ENCODE results near the gene TAMM41. TPM values are rescaled to one million over a fixed set of nuclear protein-coding genes. Genes with fewer than 3 reads are reported as not detected.

TAMM41 gene
- total RNA-seq, 4 donors from 2014 or later: 3.6 to 26.8 (median 6.5) TPM

DNA sequence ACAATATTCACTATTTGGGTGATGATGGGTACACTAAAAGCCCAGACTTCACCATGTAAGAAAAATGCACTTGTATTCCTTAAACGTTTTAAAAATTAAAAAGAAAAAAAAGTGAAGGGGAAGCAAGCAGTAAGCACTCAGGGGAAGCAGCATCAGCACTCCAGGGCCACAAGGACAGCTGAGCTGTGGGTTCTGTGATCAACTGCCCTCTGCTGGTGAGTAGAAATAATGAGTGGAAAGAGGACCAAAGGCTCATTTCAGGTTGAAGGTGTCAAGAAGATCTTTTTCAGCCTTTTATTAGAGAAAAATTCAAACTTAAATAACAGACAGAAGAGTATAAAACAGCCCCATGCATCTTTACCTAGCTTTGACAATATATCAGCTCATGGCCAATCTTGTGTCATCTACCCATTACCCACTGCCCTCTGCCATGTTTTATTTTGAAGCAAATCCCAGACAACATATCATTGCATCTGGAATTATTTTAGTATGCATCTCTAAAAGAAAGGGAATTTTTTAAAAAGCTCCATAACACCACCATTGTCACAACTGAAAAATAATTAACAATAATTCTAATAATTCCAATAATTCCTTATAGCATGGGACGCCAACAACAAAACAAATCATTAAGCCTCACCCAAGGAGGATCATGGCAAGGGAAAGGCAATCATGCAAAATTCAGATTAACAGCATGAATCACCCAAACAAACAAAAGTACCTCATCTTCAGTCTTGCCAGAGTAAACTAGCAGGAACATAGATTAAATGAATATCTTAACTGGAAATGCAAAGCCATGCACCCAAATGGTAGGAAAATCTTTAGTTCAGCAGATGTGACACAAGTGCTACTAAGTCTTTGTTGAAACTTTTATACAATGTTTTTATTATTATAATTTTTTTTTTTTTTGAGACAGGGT, 42.5 kb downstream of the TAMM41 start:
- no peak overlapping the region for H3K27ac ChIP-seq
- H3K36me3 ChIP-seq: peaks cover 0 to 81% of the 10 kb centered on the region in 2 donors
- TF ChIP-seq, protein P1, sequence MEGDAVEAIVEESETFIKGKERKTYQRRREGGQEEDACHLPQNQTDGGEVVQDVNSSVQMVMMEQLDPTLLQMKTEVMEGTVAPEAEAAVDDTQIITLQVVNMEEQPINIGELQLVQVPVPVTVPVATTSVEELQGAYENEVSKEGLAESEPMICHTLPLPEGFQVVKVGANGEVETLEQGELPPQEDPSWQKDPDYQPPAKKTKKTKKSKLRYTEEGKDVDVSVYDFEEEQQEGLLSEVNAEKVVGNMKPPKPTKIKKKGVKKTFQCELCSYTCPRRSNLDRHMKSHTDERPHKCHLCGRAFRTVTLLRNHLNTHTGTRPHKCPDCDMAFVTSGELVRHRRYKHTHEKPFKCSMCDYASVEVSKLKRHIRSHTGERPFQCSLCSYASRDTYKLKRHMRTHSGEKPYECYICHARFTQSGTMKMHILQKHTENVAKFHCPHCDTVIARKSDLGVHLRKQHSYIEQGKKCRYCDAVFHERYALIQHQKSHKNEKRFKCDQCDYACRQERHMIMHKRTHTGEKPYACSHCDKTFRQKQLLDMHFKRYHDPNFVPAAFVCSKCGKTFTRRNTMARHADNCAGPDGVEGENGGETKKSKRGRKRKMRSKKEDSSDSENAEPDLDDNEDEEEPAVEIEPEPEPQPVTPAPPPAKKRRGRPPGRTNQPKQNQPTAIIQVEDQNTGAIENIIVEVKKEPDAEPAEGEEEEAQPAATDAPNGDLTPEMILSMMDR (IDR thresholded peaks at IDR 0.05): peak; percentile 45 to 73 (median 66)
- TF ChIP-seq EP300 (IDR thresholded peaks at IDR 0.05): no peak
- no peak overlapping the region for H3K4me3 ChIP-seq
- peaks cover 0 to 5% (median 0%) of the 10 kb centered on the region in 3 donors for H3K9me3 ChIP-seq
- H3K4me1 ChIP-seq: peaks cover 0 to 11% (median 2%) of the 10 kb centered on the region in 3 donors
- no peak for ATAC-seq
- WGBS, 2 donors (ENCODE audit: low coverage in 1 of 2): 50 to 54% methylated on average over 2 of the region's 2 CpGs
- H3K27me3 ChIP-seq: no peaks in the 10 kb centered on the region

DNA sequence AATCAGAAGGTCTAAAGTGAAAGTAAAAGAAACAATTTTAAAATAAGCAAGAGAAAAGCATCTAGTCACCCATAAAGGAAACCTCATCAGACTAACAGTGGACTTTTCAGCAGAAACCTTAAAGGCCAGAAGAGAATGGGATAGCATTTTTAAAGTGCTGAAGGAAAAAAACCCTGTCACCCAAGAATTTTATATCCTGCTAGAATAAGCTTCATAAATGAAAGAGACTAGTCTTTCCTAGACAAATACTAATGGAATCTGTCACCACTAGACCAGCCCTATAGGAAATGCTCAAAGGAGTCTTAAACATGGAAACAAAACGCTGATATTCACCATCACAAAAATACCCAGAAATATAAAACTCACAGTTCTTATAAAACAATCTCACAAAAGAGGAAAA, 46.9 kb downstream of the TAMM41 start:
- Histone ChIP-seq H3K27ac (no peak overlapping the region), H3K4me1 (no peaks in the 10 kb centered on the region), H3K9me3 (peaks cover 0 to 5% (median 0%) of the 10 kb centered on the region in 3 donors), H3K4me3 (no peak overlapping the region), H3K36me3 (peaks cover 3 to 82% of the 10 kb centered on the region in 2 donors), H3K27me3 (no peaks in the 10 kb centered on the region)
- TF ChIP-seq EP300 (IDR thresholded peaks at IDR 0.05) (no peak), POLR2AphosphoS5 (IDR thresholded peaks at IDR 0.05) (no peak), POLR2A (IDR thresholded peaks at IDR 0.05) (no peak)
- TF ChIP-seq, protein P1 (IDR thresholded peaks at IDR 0.05): no peak
- ATAC-seq: no peak
- 100% methylated on average over 1 of the region's 1 CpG; no CpG with 5 or more reads in 1 of the 2 donors for WGBS, 2 donors (ENCODE audit: low coverage in 1 of 2)

DNA sequence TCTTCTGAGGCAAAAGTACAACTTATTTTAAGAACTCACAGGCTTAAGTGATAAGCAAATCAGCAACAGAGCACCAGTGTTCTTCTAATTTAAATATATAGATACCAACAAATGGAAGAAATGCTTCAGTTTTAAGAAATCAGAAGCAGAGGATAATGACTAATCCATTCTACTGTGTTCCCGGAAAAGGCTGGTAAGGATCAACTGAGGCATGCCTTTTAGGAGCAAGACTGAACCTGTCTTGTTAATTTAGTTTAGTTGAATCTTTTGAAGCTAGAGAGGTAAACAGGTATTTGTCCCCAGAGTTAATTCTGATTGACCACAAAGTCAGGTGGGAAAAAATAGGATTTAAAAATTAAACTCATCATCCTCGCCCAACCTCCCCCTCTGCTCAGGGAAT, 51.8 kb downstream of the TAMM41 start:
- no peak for ATAC-seq
- H3K4me1 ChIP-seq: no peaks in the 10 kb centered on the region
- no peak overlapping the region for H3K27ac ChIP-seq
- H3K4me3 ChIP-seq: no peak overlapping the region
- WGBS, 2 donors (ENCODE audit: low coverage in 1 of 2): 95 to 100% methylated on average over 2 of the region's 2 CpGs
- peaks cover 3 to 89% of the 10 kb centered on the region in 2 donors for H3K36me3 ChIP-seq
- TF ChIP-seq, protein P1 (IDR thresholded peaks at IDR 0.05): no peak
- TF ChIP-seq POLR2A (IDR thresholded peaks at IDR 0.05) (no peak), POLR2AphosphoS5 (IDR thresholded peaks at IDR 0.05) (no peak), EP300 (IDR thresholded peaks at IDR 0.05) (no peak)
- no peaks in the 10 kb centered on the region for H3K27me3 ChIP-seq
- no peaks in the 10 kb centered on the region for H3K9me3 ChIP-seq

DNA sequence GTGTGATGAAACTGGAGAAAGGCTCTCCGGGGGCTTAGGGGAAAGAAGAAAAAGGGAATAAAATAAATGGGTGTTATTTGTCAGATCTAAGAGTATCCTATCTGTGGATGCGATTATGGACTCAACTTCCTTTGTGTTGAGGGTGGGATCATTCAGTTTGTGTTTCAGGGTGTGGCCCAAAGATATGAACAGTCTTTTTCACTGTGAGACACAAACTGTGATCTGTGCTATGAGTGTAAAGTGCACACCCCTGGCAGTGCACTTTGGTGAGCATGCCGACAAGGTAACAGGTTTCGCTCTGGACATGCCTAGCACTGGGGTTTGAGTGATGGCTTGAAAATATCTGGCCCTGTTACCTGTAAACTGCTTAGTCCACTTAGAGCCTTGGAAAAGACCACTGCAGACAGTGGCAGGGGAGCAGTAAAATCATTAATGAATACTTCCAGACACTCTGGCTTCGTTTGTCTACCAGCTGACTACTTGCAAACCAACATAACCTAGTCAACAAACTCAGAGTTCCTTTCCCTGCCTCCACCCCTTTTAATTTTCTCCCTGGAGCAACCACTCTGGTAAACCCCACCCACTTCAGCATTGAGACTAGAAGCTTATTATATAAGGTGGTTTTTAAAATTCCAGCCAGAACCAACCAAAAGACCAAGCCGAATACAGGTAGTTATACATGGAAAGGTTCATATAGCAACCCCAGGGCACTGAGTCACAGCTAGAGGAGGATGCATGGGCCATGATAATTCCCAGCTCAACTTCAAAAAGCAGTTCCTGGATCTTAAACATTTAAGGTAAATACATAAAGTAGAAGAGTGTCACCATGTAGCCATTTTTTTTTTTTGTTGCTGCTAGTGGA, 55.1 kb downstream of the TAMM41 start:
- Histone ChIP-seq H3K27me3 (no peaks in the 10 kb centered on the region), H3K4me3 (no peak overlapping the region), H3K9me3 (no peaks in the 10 kb centered on the region), H3K4me1 (no peaks in the 10 kb centered on the region), H3K36me3 (peaks cover 3 to 92% of the 10 kb centered on the region in 2 donors), H3K27ac (no peak overlapping the region)
- no peak for ATAC-seq
- WGBS, 2 donors (ENCODE audit: low coverage in 1 of 2): 78 to 93% methylated on average over 2 to 6 of the region's 6 CpGs
- no peak for TF ChIP-seq POLR2A (IDR thresholded peaks at IDR 0.05)
- TF ChIP-seq POLR2AphosphoS5 (IDR thresholded peaks at IDR 0.05): no peak
- TF ChIP-seq, protein P1 (IDR thresholded peaks at IDR 0.05): no peak

Data from gastroesophageal sphincter (tissue), 4 donors.